NT2/D1 (cell line): Measurements from ENCODE around the gene SND1.

Experiments
- SUZ12 ChIP-seq: IDR thresholded peaks from 2 replicates; pipeline ENCODE4 v1.6.1; 2011; ENCODE audit not compliant: insufficient read length, insufficient read depth; ENCODE audit errors: extremely low read depth
- YY1 ChIP-seq: IDR thresholded peaks from 2 replicates; pipeline ENCODE4 v1.6.1; 2011; ENCODE audit not compliant: insufficient read length, insufficient read depth
- ZNF274 ChIP-seq: IDR thresholded peaks from 2 replicates; pipeline ENCODE4 v1.6.1; 2011; ENCODE audit warnings: mild to moderate bottlenecking, low read depth, low read length

- TF ChIP-seq YY1 (no peak), ZNF274 (no peak), SUZ12 (no peak)
Measured at GRCh38 chr7:128021366-128021765, 369.4 kb downstream of the SND1 start.
